Measurements from ENCODE around the gene GLTPD2.

GRCh38 chr17:4751932-4752331, 36.8 kb upstream of the GLTPD2 start:
- TF ChIP-seq CTCF (IDR thresholded peaks at IDR 0.05 in 2 of 3, conservative IDR thresholded peaks at IDR 0.05 in 1 of 3; ENCODE audit: borderline replicate concordance in 1 of 3, insufficient read depth in 1 of 3, low read depth in 2 of 3, low read length in 2 of 3) (no peak), ZFX (IDR thresholded peaks at IDR 0.05) (no peak), REST (IDR thresholded peaks at IDR 0.05; ENCODE audit: low read depth) (no peak), POLR2A (IDR thresholded peaks at IDR 0.05; ENCODE audit: borderline replicate concordance, extremely low read depth, insufficient read depth, insufficient read length) (no peak), ELF1 (IDR thresholded peaks at IDR 0.05; ENCODE audit: borderline replicate concordance, low read depth) (no peak), ZNF274 (IDR thresholded peaks at IDR 0.05; ENCODE audit: low read depth, low read length) (no peak), MAX (IDR thresholded peaks at IDR 0.05) (no peak), JUND (IDR thresholded peaks at IDR 0.05) (no peak), POLR2AphosphoS5 (IDR thresholded peaks at IDR 0.05; ENCODE audit: low read depth, low read length) (no peak), ATF3 (IDR thresholded peaks at IDR 0.05) (no peak)

All from HCT116 (cell line).